GM11168 (cell line): Measurements from ENCODE around the gene VPREB1.

Source experiments
- in situ Hi-C: fragments of 300-500 bp; cut with MboI; formaldehyde crosslinking; loops from one replicate; pipeline ENCODE4 v1.12.0; 2022; ENCODE audit warnings: low sequenced_read_pairs; ENCODE audit not compliant: unreplicated experiment

Gene VPREB1

GRCh38 chr22:22244316-22245250 is at the start of gene VPREB1:
TSS of gene VPREB1 (plus strand) at chr22:22244786. CDS start at chr22:22244814, 28 bp downstream.
- in situ Hi-C loops: no loop called here

- in situ Hi-C loops: no loop called here
Observed at GRCh38 chr22:22194931-22195264, 49.7 kb upstream of the VPREB1 start.

GRCh38 chr22:22195265-22196017 is 49.1 kb upstream of the VPREB1 start:
- in situ Hi-C loops: no loop called here

- in situ Hi-C loops: no loop called here
Observed at GRCh38 chr22:22196018-22196533, 48.5 kb upstream of the VPREB1 start.

- in situ Hi-C loops: no loop called here
Observed at GRCh38 chr22:22196833-22197477, 47.6 kb upstream of the VPREB1 start.

GRCh38 chr22:22197993-22198402 is 46.6 kb upstream of the VPREB1 start:
- in situ Hi-C loops: no loop called here

- in situ Hi-C loops: no loop called here
Observed at GRCh38 chr22:22198751-22199150, 45.8 kb upstream of the VPREB1 start.

GRCh38 chr22:22199634-22200033 is 45.0 kb upstream of the VPREB1 start:
- in situ Hi-C loops: loop anchor here (10.0 kb wide), 1 partner anchor 125 kb away; no protein-coding TSS in a partner anchor

GRCh38 chr22:22200569-22201184 is 43.9 kb upstream of the VPREB1 start:
- in situ Hi-C loops: loop anchor here (10.0 kb wide), 1 partner anchor 124 kb away; no protein-coding TSS in a partner anchor

- in situ Hi-C loops: loop anchor here (10.0 kb wide), 1 partner anchor 123 kb away; no protein-coding TSS in a partner anchor
Observed at GRCh38 chr22:22201185-22201929, 43.2 kb upstream of the VPREB1 start.

GRCh38 chr22:22201930-22202343 is 42.6 kb upstream of the VPREB1 start:
- in situ Hi-C loops: loop anchor here (10.0 kb wide), 1 partner anchor 123 kb away; no protein-coding TSS in a partner anchor

- in situ Hi-C loops: loop anchor here (10.0 kb wide), 1 partner anchor 121 kb away; no protein-coding TSS in a partner anchor
Observed at GRCh38 chr22:22203048-22203971, 41.3 kb upstream of the VPREB1 start.

- in situ Hi-C loops: loop anchor here (10.0 kb wide), 1 partner anchor 117 kb away; no protein-coding TSS in a partner anchor
Observed at GRCh38 chr22:22207845-22208564, 36.6 kb upstream of the VPREB1 start.

- in situ Hi-C loops: loop anchor here (10.0 kb wide), 1 partner anchor 116 kb away; no protein-coding TSS in a partner anchor
Observed at GRCh38 chr22:22208652-22209051, 35.9 kb upstream of the VPREB1 start.

GRCh38 chr22:22209080-22209640 is 35.4 kb upstream of the VPREB1 start:
- in situ Hi-C loops: loop anchor here (10.0 kb wide), 1 partner anchor 116 kb away; no protein-coding TSS in a partner anchor

GRCh38 chr22:22210375-22210774 is 34.2 kb upstream of the VPREB1 start:
- in situ Hi-C loops: no loop called here
